T-cell (primary cell): ENCODE data around the gene COBL. TPM values are rescaled to one million over a fixed set of nuclear protein-coding genes. Genes with fewer than 3 reads are reported as not detected.

Source experiments
- ATAC-seq, 4 experiments: fragments of 200-7000 bp in 3 of 4; fragments of 150-1000 bp in 1 of 4; cut with Tn5 transposase; replicated peaks in 1 of 4; 1 replicate in 3 of 4; 2 replicates in 1 of 4; pipeline ENCODE4 v1.10.0; 2021; ENCODE audit warnings: moderate library complexity in 3 of 4, mild to moderate bottlenecking in 2 of 4, moderate number of reproducible peaks in 1 of 4
- CTCF ChIA-PET, 2 donors: fragments of 300-600 bp; sonication (Branson Sonifier 250); formaldehyde crosslinking; loops; one replicate each; lab custom pipeline; 2022; ENCODE audit warnings: antibody characterized with exemption in 2 of 2; lab: Charles Lee
- POLR2A ChIA-PET, 2 donors: fragments of 300-600 bp; sonication (Branson Sonifier 250); formaldehyde crosslinking; loops; one replicate each; lab custom pipeline; 2022; ENCODE audit warnings: antibody characterized with exemption in 2 of 2; lab: Charles Lee
- DNase-seq, 35 experiments: peaks; one replicate each; pipeline versions ENCODE4 v3.0.0 to v3.0.0-alpha.2; 2013 to 2023
- H3K27ac ChIP-seq: one replicate; pipeline ENCODE4 v1.5.1; 2013; ENCODE audit warnings: low read length
- H3K27me3 ChIP-seq, 2 experiments: replicated peaks in 1 of 2; 1 replicate in 1 of 2; 2 replicates in 1 of 2; pipeline versions ENCODE4 v1.6.1 to v1.7.0; 2013; ENCODE audit warnings: low read length in 1 of 2, mixed read lengths in 1 of 2; ENCODE audit not compliant: control insufficient read depth in 2 of 2, insufficient read depth in 2 of 2; ENCODE audit errors: extremely low read depth in 1 of 2
- H3K36me3 ChIP-seq, 2 donors: 1 replicate in 1 of 2; 2 replicates in 1 of 2; pipeline versions ENCODE4 v1.6.1 to v1.7.0; 2013; ENCODE audit warnings: low read length in 1 of 2; ENCODE audit not compliant: control insufficient read depth in 2 of 2, insufficient read depth in 1 of 2; ENCODE audit errors: extremely low read depth in 1 of 2
- H3K4me1 ChIP-seq, 2 experiments: 1 replicate in 1 of 2; 2 replicates in 1 of 2; pipeline versions ENCODE4 v1.6.1 to v1.7.0; 2013; ENCODE audit warnings: low read length in 2 of 2, mixed read lengths in 1 of 2; ENCODE audit not compliant: insufficient read depth in 2 of 2, control insufficient read depth in 1 of 2; ENCODE audit errors: extremely low read depth in 1 of 2
- H3K4me3 ChIP-seq, 2 donors: 1 replicate in 1 of 2; 2 replicates in 1 of 2; pipeline versions ENCODE4 v1.5.1 to v1.7.0; 2013; ENCODE audit warnings: mild to moderate bottlenecking in 2 of 2, low read length in 1 of 2, moderate library complexity in 1 of 2; ENCODE audit not compliant: control insufficient read depth in 1 of 2; ENCODE audit errors: extremely low read depth in 1 of 2
- H3K9me3 ChIP-seq: 2 replicates; pipeline ENCODE4 v1.7.0; 2013
- H3K27ac Mint-ChIP-seq, 2 donors: one replicate each; pipeline ENCODE4 v1.8.0; 2020 to 2021; ENCODE audit warnings: mild to moderate bottlenecking in 2 of 2, mixed read lengths in 2 of 2
- H3K27me3 Mint-ChIP-seq, 2 donors: one replicate each; pipeline ENCODE4 v1.8.0; 2021 to 2022; ENCODE audit warnings: mixed read lengths in 2 of 2
- H3K36me3 Mint-ChIP-seq: one replicate; pipeline ENCODE4 v1.8.0; 2021; ENCODE audit warnings: mixed read lengths
- H3K4me1 Mint-ChIP-seq, 3 donors: one replicate each; pipeline ENCODE4 v1.8.0; 2020 to 2022; ENCODE audit warnings: mixed read lengths in 3 of 3, mild to moderate bottlenecking in 1 of 3
- H3K4me3 Mint-ChIP-seq, 3 donors: one replicate each; pipeline ENCODE4 v1.8.0; 2020 to 2022; ENCODE audit warnings: mild to moderate bottlenecking in 3 of 3, mixed read lengths in 3 of 3, moderate library complexity in 3 of 3
- H3K9me3 Mint-ChIP-seq, 3 donors: one replicate each; pipeline ENCODE4 v1.8.0; 2020 to 2022; ENCODE audit warnings: mixed read lengths in 3 of 3
- WGBS: methylation state at CpG from one replicate; pipeline ENCODE4 v1.1.5; 2013; ENCODE audit warnings: missing lambda C conversion rate; ENCODE audit not compliant: insufficient coverage; 5-methylcytosine and 5-hydroxymethylcytosine counted together
- total RNA-seq, 35 experiments: library from RNA in 6 of 35; stranded (reverse) in 6 of 35; fragments of 120-200 nt in 1 of 35; gene quantifications; one replicate each; pipeline versions ENCODE4 v1.2.1 to v1.2.4 and lab custom pipeline; 2013 to 2026

Gene COBL
- total RNA-seq, 5 donors from 2014 or later (not counting 1 experiment from before 2014, with no cell fraction given) = 0.07 to 0.26 (median 0.17) TPM; not detected in 1

DNA sequence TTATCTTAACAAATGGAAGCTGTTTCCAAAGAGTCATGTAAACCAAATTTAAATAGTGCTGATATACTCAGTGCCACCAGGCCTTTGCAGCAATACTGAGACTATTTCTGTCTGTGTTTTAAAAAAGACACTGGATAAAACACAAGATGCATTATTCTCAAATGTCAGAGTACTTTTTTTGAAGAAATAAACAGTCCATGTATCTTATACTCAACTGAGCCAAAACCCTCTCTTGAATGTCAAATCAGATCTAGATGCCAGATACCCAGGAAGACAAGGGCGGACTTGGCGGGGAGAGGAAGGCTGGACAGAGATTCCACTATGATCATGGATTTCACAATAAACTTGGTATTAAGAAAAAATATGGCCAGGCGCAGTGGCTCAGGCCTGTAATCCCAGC lies 127.6 kb downstream of the COBL start:
- Mint-ChIP-seq H3K9me3 (no peaks in the 10 kb centered on the region), H3K4me3 (no peak overlapping the region), H3K27ac (no peak overlapping the region), H3K4me1 (no peaks in the 10 kb centered on the region), H3K36me3 (no peaks in the 10 kb centered on the region), H3K27me3 (no peaks in the 10 kb centered on the region)
- ChIA-PET POLR2A (no interaction called here), CTCF (no interaction called here)
- WGBS = 100% methylated on average over 1 of the region's 3 CpGs
- Histone ChIP-seq H3K27ac (no peak overlapping the region), H3K27me3 (peaks cover 0 to 2% of the 10 kb centered on the region in 2 experiments), H3K9me3 (no peaks in the 10 kb centered on the region), H3K36me3 (no peaks in the 10 kb centered on the region), H3K4me1 (no peaks in the 10 kb centered on the region), H3K4me3 (no peak overlapping the region)
- DNase-seq = no peak
- ATAC-seq = no peak

GRCh38 chr7:51187941-51188340 lies 128.7 kb downstream of the COBL start:
- H3K27ac ChIP-seq = no peak overlapping the region
- H3K9me3 Mint-ChIP-seq = no peaks in the 10 kb centered on the region
- DNase-seq (no peak), ATAC-seq (no peak)
- H3K36me3 Mint-ChIP-seq = no peaks in the 10 kb centered on the region
- H3K36me3 ChIP-seq = no peaks in the 10 kb centered on the region
- H3K4me1 Mint-ChIP-seq = no peaks in the 10 kb centered on the region
- no peaks in the 10 kb centered on the region for H3K4me1 ChIP-seq
- H3K27me3 Mint-ChIP-seq = peaks cover 1 to 2% of the 10 kb centered on the region in 2 donors
- peaks cover 0 to 3% of the 10 kb centered on the region in 2 experiments for H3K27me3 ChIP-seq
- H3K4me3 Mint-ChIP-seq = no peak overlapping the region
- no peak overlapping the region for H3K27ac Mint-ChIP-seq
- H3K4me3 ChIP-seq = no peak overlapping the region
- CTCF ChIA-PET = no interaction called here
- no peaks in the 10 kb centered on the region for H3K9me3 ChIP-seq
- POLR2A ChIA-PET = no interaction called here
- WGBS = 82% methylated on average over 5 of the region's 6 CpGs

DNA sequence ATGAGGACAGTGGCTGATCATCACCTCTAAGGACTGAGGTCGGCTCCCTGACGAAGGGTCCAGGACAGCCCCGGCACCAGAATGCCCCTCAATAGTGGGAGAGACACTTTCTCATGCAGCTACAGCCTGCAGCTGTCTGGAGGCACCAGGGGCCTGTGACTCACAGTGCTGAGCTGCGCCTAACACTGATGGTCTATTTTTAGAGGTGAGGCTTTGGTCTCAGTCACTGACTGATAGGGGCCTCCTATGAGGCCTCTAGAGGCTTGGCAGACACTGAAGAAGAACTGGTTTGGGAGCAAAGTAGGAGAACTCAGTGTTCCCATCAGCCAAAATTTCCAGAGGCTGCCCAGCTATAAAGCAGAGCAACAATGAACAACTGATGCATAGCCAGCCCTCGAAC lies 130.1 kb downstream of the COBL start:
- Mint-ChIP-seq H3K36me3 (no peaks in the 10 kb centered on the region), H3K4me1 (no peaks in the 10 kb centered on the region), H3K4me3 (no peak overlapping the region), H3K27ac (no peak overlapping the region), H3K9me3 (no peaks in the 10 kb centered on the region), H3K27me3 (peaks cover 3 to 4% of the 10 kb centered on the region in 2 donors)
- no peak overlapping the region for H3K4me3 ChIP-seq
- H3K9me3 ChIP-seq = no peaks in the 10 kb centered on the region
- 64% methylated on average over 4 of the region's 5 CpGs for WGBS
- no peak for ATAC-seq
- H3K27me3 ChIP-seq = peaks cover 0 to 8% of the 10 kb centered on the region in 2 experiments
- no peak for DNase-seq
- H3K36me3 ChIP-seq = no peaks in the 10 kb centered on the region
- H3K4me1 ChIP-seq = no peaks in the 10 kb centered on the region
- ChIA-PET CTCF (interaction anchor here in 1 of 2 donors (0.6 kb wide), 1 partner anchor 26 kb away, joined by 3 read pairs; no protein-coding TSS in a partner anchor), POLR2A (no interaction called here)
- no peak overlapping the region for H3K27ac ChIP-seq

DNA sequence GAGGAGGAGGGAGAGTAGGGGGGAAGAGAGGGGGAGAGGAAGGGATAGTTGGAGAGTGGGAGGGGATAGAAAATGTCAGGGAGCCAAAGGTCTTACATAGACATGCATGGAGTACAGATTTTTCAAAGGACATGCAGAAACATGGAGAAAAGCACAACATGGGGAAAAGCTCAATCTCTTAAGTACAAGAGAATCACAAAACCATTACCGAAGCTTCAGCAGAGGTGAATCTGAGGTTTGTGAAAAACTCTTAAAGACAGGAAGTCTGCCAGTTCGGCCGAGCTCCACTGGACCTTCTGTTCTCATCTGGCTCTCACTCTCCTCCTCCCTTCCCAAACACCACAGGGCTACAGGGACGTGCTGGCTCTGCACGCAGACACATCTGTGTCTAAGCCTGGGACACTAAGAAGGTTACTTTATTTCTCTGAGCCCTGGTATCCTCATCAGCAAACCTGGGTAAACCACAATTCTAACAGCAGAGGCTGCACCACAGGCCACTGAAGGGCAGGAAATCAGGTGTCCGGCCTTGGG lies 133.9 kb downstream of the COBL start:
- Mint-ChIP-seq H3K9me3 (no peaks in the 10 kb centered on the region), H3K27me3 (peaks cover 4 to 6% of the 10 kb centered on the region in 2 donors), H3K4me1 (no peaks in the 10 kb centered on the region), H3K36me3 (no peaks in the 10 kb centered on the region), H3K4me3 (no peak overlapping the region), H3K27ac (no peak overlapping the region)
- Histone ChIP-seq H3K9me3 (no peaks in the 10 kb centered on the region), H3K27me3 (peaks cover 0 to 11% of the 10 kb centered on the region in 2 experiments), H3K4me3 (no peak overlapping the region), H3K27ac (no peak overlapping the region), H3K4me1 (no peaks in the 10 kb centered on the region), H3K36me3 (no peaks in the 10 kb centered on the region)
- ATAC-seq = no peak
- ChIA-PET CTCF (interaction anchor here (0.6 to 2.3 kb wide), 3 partner anchors 20 to 92 kb away, joined by 3 to 6 read pairs (median 3); no protein-coding TSS in a partner anchor), POLR2A (no interaction called here)
- no peak for DNase-seq
- 30% methylated on average over 4 of the region's 6 CpGs for WGBS

- H3K4me1 ChIP-seq = no peaks in the 10 kb centered on the region
- Mint-ChIP-seq H3K9me3 (no peaks in the 10 kb centered on the region), H3K4me3 (no peak overlapping the region), H3K36me3 (no peaks in the 10 kb centered on the region), H3K4me1 (no peaks in the 10 kb centered on the region), H3K27ac (no peak overlapping the region), H3K27me3 (peaks cover 4 to 6% of the 10 kb centered on the region in 2 donors)
- H3K36me3 ChIP-seq = no peaks in the 10 kb centered on the region
- peaks cover 2 to 9% of the 10 kb centered on the region in 2 experiments for H3K27me3 ChIP-seq
- H3K27ac ChIP-seq = no peak overlapping the region
- CTCF ChIA-PET = interaction anchor here in 1 of 2 donors (0.6 kb wide), 1 partner anchor 20 kb away, joined by 3 read pairs; no protein-coding TSS in a partner anchor
- ATAC-seq (no peak), DNase-seq (no peak)
- no peaks in the 10 kb centered on the region for H3K9me3 ChIP-seq
- POLR2A ChIA-PET = no interaction called here
- H3K4me3 ChIP-seq = no peak overlapping the region
- WGBS = 90% methylated on average over 2 of the region's 4 CpGs
Measured at GRCh38 chr7:51180092-51180491, 136.5 kb downstream of the COBL start.

DNA sequence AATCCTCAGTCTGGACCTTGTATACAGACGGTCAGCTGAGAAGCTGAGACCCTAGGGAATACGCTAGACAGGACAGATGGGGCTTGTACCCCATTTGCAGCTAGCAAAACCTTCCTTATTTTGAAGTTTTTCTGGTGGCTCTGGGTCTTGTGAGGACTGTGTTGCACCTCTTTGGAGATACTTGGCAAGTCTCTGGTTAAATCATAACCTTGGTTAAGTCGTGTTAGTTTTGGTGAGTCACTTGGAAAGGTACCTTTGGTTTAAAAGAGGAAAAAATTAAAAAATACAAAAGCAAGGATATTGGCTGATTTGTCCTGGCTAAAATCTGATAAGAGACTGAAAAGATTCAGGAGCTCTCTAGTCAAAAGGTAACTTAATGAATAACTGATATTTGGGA lies 140.6 kb downstream of the COBL start:
- H3K9me3 Mint-ChIP-seq = no peaks in the 10 kb centered on the region
- no peak overlapping the region for H3K27ac Mint-ChIP-seq
- Histone ChIP-seq H3K9me3 (no peaks in the 10 kb centered on the region), H3K4me3 (no peak overlapping the region), H3K4me1 (no peaks in the 10 kb centered on the region), H3K27ac (no peak overlapping the region), H3K36me3 (no peaks in the 10 kb centered on the region), H3K27me3 (peaks cover 2 to 5% of the 10 kb centered on the region in 2 experiments)
- WGBS = 50% methylated on average over 2 of the region's 3 CpGs
- no peak overlapping the region for H3K4me3 Mint-ChIP-seq
- no peak for DNase-seq
- ChIA-PET CTCF (interaction anchor here (0.5 to 1.1 kb wide), 2 partner anchors 15 to 20 kb away, joined by 3 to 4 read pairs; no protein-coding TSS in a partner anchor), POLR2A (no interaction called here)
- H3K27me3 Mint-ChIP-seq = peaks cover 8 to 13% of the 10 kb centered on the region in 2 donors
- no peaks in the 10 kb centered on the region for H3K4me1 Mint-ChIP-seq
- H3K36me3 Mint-ChIP-seq = no peaks in the 10 kb centered on the region
- no peak for ATAC-seq
